Neuronal stem cell (in vitro differentiated cells): Measurements from ENCODE around the gene DNAJA3.

Experiments
- DNase-seq: peaks from one replicate; pipeline ENCODE4 v3.0.0-alpha.2; 2013; ENCODE audit warnings: low spot score
- H2AFZ ChIP-seq: one replicate; pipeline ENCODE4 v1.6.1; 2013; ENCODE audit warnings: mild to moderate bottlenecking, low read length, inconsistent platforms
- H2AK5ac ChIP-seq: 2 replicates; pipeline ENCODE4 v1.6.1; 2013; ENCODE audit warnings: low read depth, mild to moderate bottlenecking, inconsistent platforms, low read length, moderate library complexity, mixed read lengths
- H2BK120ac ChIP-seq: 2 replicates; pipeline ENCODE4 v1.6.1; 2013; ENCODE audit warnings: low read depth, mild to moderate bottlenecking, inconsistent platforms, low read length, moderate library complexity, mixed read lengths
- H2BK12ac ChIP-seq: one replicate; pipeline ENCODE4 v1.6.1; 2013; ENCODE audit warnings: low read length, inconsistent platforms
- H2BK15ac ChIP-seq: 2 replicates; pipeline ENCODE4 v1.6.1; 2013; ENCODE audit warnings: mild to moderate bottlenecking, low read length, inconsistent platforms, mixed read lengths
- H2BK5ac ChIP-seq: one replicate; pipeline ENCODE4 v1.6.1; 2013; ENCODE audit warnings: inconsistent platforms, mild to moderate bottlenecking, low read length, moderate library complexity
- H3K14ac ChIP-seq: one replicate; pipeline ENCODE4 v1.6.1; 2013; ENCODE audit warnings: low read length, inconsistent platforms
- H3K18ac ChIP-seq: 2 replicates; pipeline ENCODE4 v1.6.1; 2013; ENCODE audit warnings: low read length, inconsistent platforms
- H3K23ac ChIP-seq: 2 replicates; pipeline ENCODE4 v1.6.1; 2013; ENCODE audit warnings: low read depth, mild to moderate bottlenecking, mixed read lengths, low read length, inconsistent platforms; ENCODE audit not compliant: poor library complexity
- H3K27ac ChIP-seq: replicated peaks from 3 replicates; pipeline ENCODE4 v1.5.1; 2013; ENCODE audit warnings: low read length, inconsistent platforms
- H3K27me3 ChIP-seq, 3 experiments: 2 replicates each; pipeline ENCODE4 v1.6.1; 2013; ENCODE audit warnings: low read length in 3 of 3, mild to moderate bottlenecking in 2 of 3, inconsistent platforms in 1 of 3, low read depth in 1 of 3, mixed read lengths in 1 of 3, moderate library complexity in 1 of 3; ENCODE audit not compliant: control insufficient read depth in 3 of 3, insufficient read depth in 3 of 3
- H3K36me3 ChIP-seq, 2 donors: replicated peaks in 1 of 2; 2 replicates each; pipeline ENCODE4 v1.6.1; 2013; ENCODE audit warnings: low read length in 2 of 2; ENCODE audit not compliant: control insufficient read depth in 2 of 2, insufficient read depth in 2 of 2
- H3K4ac ChIP-seq: 2 replicates; pipeline ENCODE4 v1.6.1; 2013; ENCODE audit warnings: inconsistent platforms, mild to moderate bottlenecking, low read length, moderate library complexity
- H3K4me1 ChIP-seq, 2 donors: 1 replicate in 1 of 2; 2 replicates in 1 of 2; pipeline ENCODE4 v1.6.1; 2013; ENCODE audit warnings: low read length in 2 of 2, low read depth in 1 of 2; ENCODE audit not compliant: control insufficient read depth in 2 of 2, insufficient read depth in 1 of 2
- H3K4me2 ChIP-seq: one replicate; pipeline ENCODE4 v1.6.1; 2013; ENCODE audit warnings: mild to moderate bottlenecking, low read length, inconsistent platforms; ENCODE audit not compliant: insufficient read depth, poor library complexity, severe bottlenecking
- H3K4me3 ChIP-seq, 2 donors: 2 replicates each; pipeline ENCODE4 v1.5.1; 2013; ENCODE audit warnings: low read length in 2 of 2, mild to moderate bottlenecking in 2 of 2, inconsistent platforms in 1 of 2, moderate library complexity in 1 of 2
- H3K79me1 ChIP-seq: one replicate; pipeline ENCODE4 v1.6.1; 2013; ENCODE audit warnings: low read depth, mild to moderate bottlenecking, inconsistent platforms, low read length, moderate library complexity
- H3K9ac ChIP-seq: one replicate; pipeline ENCODE4 v1.6.1; 2013; ENCODE audit warnings: mild to moderate bottlenecking, low read depth, low read length, inconsistent platforms; ENCODE audit not compliant: poor library complexity
- H3K9me3 ChIP-seq, 2 donors: replicated peaks in 1 of 2; 2 replicates each; pipeline versions ENCODE3 to v1.6.1; 2013; ENCODE audit warnings: low read length in 2 of 2, mild to moderate bottlenecking in 2 of 2, inconsistent platforms in 1 of 2, low read depth in 1 of 2, mixed read lengths in 1 of 2, moderate library complexity in 1 of 2; ENCODE audit not compliant: control insufficient read depth in 2 of 2, insufficient read depth in 1 of 2
- H4K8ac ChIP-seq: one replicate; pipeline ENCODE4 v1.6.1; 2013; ENCODE audit warnings: low read depth, mild to moderate bottlenecking, inconsistent platforms, low read length, moderate library complexity
- H4K91ac ChIP-seq: one replicate; pipeline ENCODE4 v1.6.1; 2013; ENCODE audit warnings: low read length, low read depth, mild to moderate bottlenecking, inconsistent platforms; ENCODE audit not compliant: poor library complexity
- WGBS, 2 donors: extraction: QIAGEN DNeasy Blood & Tissue Kit; methylation state at CpG; one replicate each; pipeline ENCODE4 v1.1.7; 2013; ENCODE audit warnings: missing lambda C conversion rate in 2 of 2, mixed read lengths in 1 of 2; ENCODE audit not compliant: insufficient read length in 2 of 2, insufficient replicate concordance in 1 of 2; ENCODE audit errors: extremely low coverage in 2 of 2; 5-methylcytosine and 5-hydroxymethylcytosine counted together

Gene DNAJA3

DNA sequence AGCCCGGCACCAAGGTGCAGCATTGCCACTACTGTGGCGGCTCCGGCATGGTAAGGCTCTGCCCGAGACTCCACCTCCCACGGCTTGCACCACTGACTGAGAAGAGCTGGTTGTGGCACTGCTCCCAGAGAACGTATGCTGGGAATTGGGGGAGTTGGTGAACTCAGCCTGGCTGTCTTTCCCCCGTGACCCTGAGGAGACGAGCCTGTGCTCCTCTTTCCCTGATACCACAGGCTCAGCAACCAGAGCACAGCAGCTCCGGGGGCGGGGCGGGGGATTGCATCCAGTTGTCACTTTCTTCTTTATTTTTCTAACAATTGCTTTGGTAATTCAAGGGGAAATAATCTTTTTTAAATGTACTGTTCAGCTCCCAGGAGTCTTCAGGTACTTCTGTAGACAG is 16.7 kb downstream of the DNAJA3 start:
- H3K27me3 ChIP-seq = no peaks in the 10 kb centered on the region
- H3K14ac ChIP-seq = no peak overlapping the region
- no peak overlapping the region for H3K4me3 ChIP-seq
- no peak overlapping the region for H2AFZ ChIP-seq
- H3K4me1 ChIP-seq = no peaks in the 10 kb centered on the region
- H3K18ac ChIP-seq = no peak overlapping the region
- H2BK15ac ChIP-seq = no peak overlapping the region
- no peak overlapping the region for H3K4me2 ChIP-seq
- peak overlapping the region; percentile 23 for H4K8ac ChIP-seq
- no peak overlapping the region for H3K4ac ChIP-seq
- H2BK12ac ChIP-seq = no peak overlapping the region
- no peak overlapping the region for H2BK120ac ChIP-seq
- no peak overlapping the region for H3K23ac ChIP-seq
- H4K91ac ChIP-seq = no peak overlapping the region
- H3K9ac ChIP-seq = no peak overlapping the region
- no peaks in the 10 kb centered on the region for H3K79me1 ChIP-seq
- H3K36me3 ChIP-seq = peaks cover 46 to 93% of the 10 kb centered on the region in 2 donors
- peaks cover 0 to 1% of the 10 kb centered on the region in 2 donors for H3K9me3 ChIP-seq
- no peak overlapping the region for H2AK5ac ChIP-seq
- no peak for DNase-seq
- WGBS, 2 donors = no CpG with 5 or more reads among the region's 11 CpGs
- H2BK5ac ChIP-seq = no peak overlapping the region
- H3K27ac ChIP-seq = no peak overlapping the region

DNA sequence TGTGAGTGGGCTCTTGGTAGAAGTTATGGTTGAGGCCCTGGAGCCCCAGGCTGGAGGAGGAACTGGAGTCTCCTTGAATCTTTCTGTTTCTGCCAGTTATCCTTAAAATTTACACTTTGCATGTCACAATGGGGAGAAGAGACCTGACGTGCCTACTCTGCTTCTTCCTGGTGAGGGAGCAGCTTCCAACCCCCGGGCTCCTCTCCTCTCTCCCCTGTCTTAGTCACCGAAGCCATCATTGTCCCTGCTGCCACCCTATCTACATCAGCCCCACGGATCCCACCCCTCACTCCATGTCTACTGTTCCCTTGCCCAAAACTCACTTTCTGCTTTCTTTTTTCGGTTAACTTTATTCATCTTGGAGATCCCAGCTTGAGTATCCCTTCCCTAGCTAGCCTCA is 17.6 kb downstream of the DNAJA3 start:
- Histone ChIP-seq H3K9ac (no peak overlapping the region), H3K4ac (no peak overlapping the region), H3K18ac (no peak overlapping the region), H2BK12ac (no peak overlapping the region), H2BK15ac (no peak overlapping the region), H3K4me2 (no peak overlapping the region), H3K4me3 (no peak overlapping the region), H3K27ac (no peak overlapping the region), H4K8ac (no peak overlapping the region), H2BK120ac (no peak overlapping the region), H3K23ac (no peak overlapping the region), H3K36me3 (peaks cover 46 to 91% of the 10 kb centered on the region in 2 donors), H2AK5ac (no peak overlapping the region), H2BK5ac (no peak overlapping the region), H3K14ac (no peak overlapping the region), H2AFZ (no peak overlapping the region), H3K27me3 (no peaks in the 10 kb centered on the region), H3K79me1 (no peaks in the 10 kb centered on the region), H3K4me1 (no peaks in the 10 kb centered on the region), H4K91ac (no peak overlapping the region), H3K9me3 (peaks cover 0 to 1% of the 10 kb centered on the region in 2 donors)
- no CpG with 5 or more reads among the region's 5 CpGs for WGBS, 2 donors
- no peak for DNase-seq

GRCh38 chr16:4443986-4444385 is 18.3 kb downstream of the DNAJA3 start:
- no peaks in the 10 kb centered on the region for H3K79me1 ChIP-seq
- H3K18ac ChIP-seq = no peak overlapping the region
- H3K36me3 ChIP-seq = peaks cover 49 to 90% of the 10 kb centered on the region in 2 donors
- H3K4ac ChIP-seq = no peak overlapping the region
- H3K9me3 ChIP-seq = peaks cover 0 to 1% of the 10 kb centered on the region in 2 donors
- H2BK120ac ChIP-seq = no peak overlapping the region
- H4K91ac ChIP-seq = no peak overlapping the region
- H2BK15ac ChIP-seq = no peak overlapping the region
- no peak overlapping the region for H2AK5ac ChIP-seq
- no peak overlapping the region for H3K14ac ChIP-seq
- no peak overlapping the region for H3K9ac ChIP-seq
- no peak overlapping the region for H3K27ac ChIP-seq
- DNase-seq = no peak
- H2AFZ ChIP-seq = no peak overlapping the region
- no peak overlapping the region for H3K4me2 ChIP-seq
- no peak overlapping the region for H3K4me3 ChIP-seq
- H3K27me3 ChIP-seq = no peaks in the 10 kb centered on the region
- whole genome bisulfite sequencing, 2 donors = no CpG with 5 or more reads among the region's 4 CpGs
- no peak overlapping the region for H2BK5ac ChIP-seq
- no peak overlapping the region for H2BK12ac ChIP-seq
- no peaks in the 10 kb centered on the region for H3K4me1 ChIP-seq
- H3K23ac ChIP-seq = no peak overlapping the region
- no peak overlapping the region for H4K8ac ChIP-seq

DNA sequence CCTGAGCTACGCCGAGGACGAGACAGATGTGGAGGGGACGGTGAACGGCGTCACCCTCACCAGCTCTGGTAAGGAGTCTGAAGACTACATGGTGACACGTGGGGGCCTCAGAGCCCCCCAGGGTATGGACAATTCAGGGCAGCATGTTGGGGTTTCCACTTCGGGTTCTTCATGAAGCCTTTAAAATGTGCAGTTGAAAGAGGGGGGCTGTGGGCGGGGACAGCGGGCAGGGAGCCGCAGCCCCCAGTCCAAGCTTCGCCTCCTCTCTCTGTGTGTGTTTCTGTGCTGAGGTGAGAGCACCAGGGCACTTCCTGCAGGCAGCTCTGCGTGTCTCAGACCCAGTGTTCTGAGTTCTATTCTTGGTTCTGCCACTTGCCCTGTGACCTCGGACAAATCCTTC is 24.8 kb downstream of the DNAJA3 start:
- Histone ChIP-seq H4K8ac (no peak overlapping the region), H2AK5ac (no peak overlapping the region)

More for the DNA sequence above, 24.8 kb downstream of the DNAJA3 start:
- no peak overlapping the region for H3K4me3 ChIP-seq
- peaks cover 3% of the 10 kb centered on the region for H3K79me1 ChIP-seq
- no peak overlapping the region for H2BK12ac ChIP-seq
- H3K14ac ChIP-seq = peak overlapping the region; percentile 8
- H3K27me3 ChIP-seq = no peaks in the 10 kb centered on the region
- H3K4me2 ChIP-seq = no peak overlapping the region
- H4K91ac ChIP-seq = no peak overlapping the region
- no peak overlapping the region for H3K4ac ChIP-seq
- no CpG with 5 or more reads among the region's 14 CpGs for WGBS, 2 donors
- no peaks in the 10 kb centered on the region for H3K9me3 ChIP-seq
- no peak overlapping the region for H2AFZ ChIP-seq
- no peak overlapping the region for H2BK15ac ChIP-seq
- no peak overlapping the region for H3K9ac ChIP-seq
- no peak overlapping the region for H2BK5ac ChIP-seq
- no peak for DNase-seq
- H3K18ac ChIP-seq = no peak overlapping the region
- no peak overlapping the region for H3K23ac ChIP-seq
- H3K36me3 ChIP-seq = peaks cover 37 to 92% of the 10 kb centered on the region in 2 donors
- no peak overlapping the region for H2BK120ac ChIP-seq
- H3K27ac ChIP-seq = no peak overlapping the region
- H3K4me1 ChIP-seq = peaks cover 0 to 2% of the 10 kb centered on the region in 2 donors
